ENCODE results near the gene OR7G1.

- TF ChIP-seq, protein P1, sequence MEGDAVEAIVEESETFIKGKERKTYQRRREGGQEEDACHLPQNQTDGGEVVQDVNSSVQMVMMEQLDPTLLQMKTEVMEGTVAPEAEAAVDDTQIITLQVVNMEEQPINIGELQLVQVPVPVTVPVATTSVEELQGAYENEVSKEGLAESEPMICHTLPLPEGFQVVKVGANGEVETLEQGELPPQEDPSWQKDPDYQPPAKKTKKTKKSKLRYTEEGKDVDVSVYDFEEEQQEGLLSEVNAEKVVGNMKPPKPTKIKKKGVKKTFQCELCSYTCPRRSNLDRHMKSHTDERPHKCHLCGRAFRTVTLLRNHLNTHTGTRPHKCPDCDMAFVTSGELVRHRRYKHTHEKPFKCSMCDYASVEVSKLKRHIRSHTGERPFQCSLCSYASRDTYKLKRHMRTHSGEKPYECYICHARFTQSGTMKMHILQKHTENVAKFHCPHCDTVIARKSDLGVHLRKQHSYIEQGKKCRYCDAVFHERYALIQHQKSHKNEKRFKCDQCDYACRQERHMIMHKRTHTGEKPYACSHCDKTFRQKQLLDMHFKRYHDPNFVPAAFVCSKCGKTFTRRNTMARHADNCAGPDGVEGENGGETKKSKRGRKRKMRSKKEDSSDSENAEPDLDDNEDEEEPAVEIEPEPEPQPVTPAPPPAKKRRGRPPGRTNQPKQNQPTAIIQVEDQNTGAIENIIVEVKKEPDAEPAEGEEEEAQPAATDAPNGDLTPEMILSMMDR (conservative IDR thresholded peaks at IDR 0.05) = no peak
- no peak for TF ChIP-seq EZH2 (IDR thresholded peaks at IDR 0.05; ENCODE audit: low read depth)
Observed at GRCh38 chr19:9070066-9070465, 45.5 kb downstream of the OR7G1 start.
